BJ (cell line): Measurements from ENCODE around the gene GRB2. TPM values are rescaled to one million over a fixed set of nuclear protein-coding genes. Genes with fewer than 3 reads are reported as not detected.

ENCODE experiments used
- CTCF ChIA-PET: fragments of 350-600 bp; formaldehyde crosslinking; extraction: SDS; loops from one replicate; lab custom pipeline; 2021; ENCODE audit warnings: antibody characterized with exemption, inconsistent platforms; lab: Yijun Ruan, JAX
- POLR2A ChIA-PET: fragments of 300-600 bp; sonication (Branson Sonifier 250); formaldehyde crosslinking; extraction: SDS; loops from one replicate; lab custom pipeline; 2021; ENCODE audit warnings: antibody characterized with exemption; lab: Charles Lee
- DNase-seq: peaks from one replicate; pipeline ENCODE4 v3.0.0-alpha.2; 2011; ENCODE audit warnings: low read depth
- H3K27me3 ChIP-seq: 2 replicates; pipeline ENCODE4 v1.6.0; 2011; ENCODE audit warnings: low read length; ENCODE audit not compliant: control insufficient read depth, insufficient read depth
- H3K36me3 ChIP-seq: 2 replicates; pipeline ENCODE4 v1.5.1; 2011; ENCODE audit warnings: low read length; ENCODE audit not compliant: control insufficient read depth, insufficient read depth
- H3K4me3 ChIP-seq: 2 replicates; pipeline ENCODE4 v1.5.1; 2011; ENCODE audit warnings: low read depth, mild to moderate bottlenecking, control low read depth, low read length
- polyA plus RNA-seq: library from polyadenylated mRNA; depleted of rRNA; stranded (reverse); fragments of >200 nt; gene quantifications from 2 replicates; pipeline ENCODE4 v1.2.3, GENCODE V29; 2011
- TF ChIP-seq, protein P1 (sequence below): IDR thresholded peaks from 2 replicates; pipeline ENCODE4 v1.5.1; 2011; ENCODE audit warnings: low read depth, mild to moderate bottlenecking, control low read depth, inconsistent platforms, low read length, moderate library complexity; ENCODE audit not compliant: insufficient read depth

The GRB2 gene
- polyA plus RNA-seq, 1 experiment = 50.7 TPM

DNA sequence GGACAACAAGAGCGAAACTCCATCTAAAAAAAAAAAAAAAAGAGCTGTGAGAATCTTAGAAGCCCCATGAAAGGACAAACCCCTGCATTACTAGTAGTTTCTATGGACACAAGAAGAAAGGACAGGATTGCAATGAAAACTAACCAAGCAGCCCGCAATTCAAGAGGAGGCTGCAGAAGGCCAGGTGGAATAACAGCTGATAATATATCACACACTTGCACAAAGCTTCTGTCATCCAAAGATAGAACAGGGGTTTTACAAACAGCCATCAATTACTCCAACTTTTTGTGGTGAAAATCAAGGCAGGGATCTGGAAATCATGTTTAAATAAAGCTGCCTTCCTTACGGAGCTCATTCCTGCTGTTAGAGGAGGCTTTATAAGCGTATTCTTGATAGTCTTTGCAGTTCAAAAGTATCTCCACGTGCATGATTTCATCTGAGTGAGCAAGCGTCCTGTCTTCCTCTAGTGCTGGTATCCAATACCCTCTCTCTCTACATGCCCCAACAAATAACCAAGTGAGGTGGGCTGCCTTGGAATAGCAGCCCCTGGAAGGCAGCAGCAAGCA, 27.8 kb upstream of the GRB2 start:
- Histone ChIP-seq H3K36me3 (no peaks in the 10 kb centered on the region), H3K4me3 (no peak overlapping the region), H3K27me3 (no peaks in the 10 kb centered on the region)
- DNase-seq = no peak
- TF ChIP-seq, protein P1, sequence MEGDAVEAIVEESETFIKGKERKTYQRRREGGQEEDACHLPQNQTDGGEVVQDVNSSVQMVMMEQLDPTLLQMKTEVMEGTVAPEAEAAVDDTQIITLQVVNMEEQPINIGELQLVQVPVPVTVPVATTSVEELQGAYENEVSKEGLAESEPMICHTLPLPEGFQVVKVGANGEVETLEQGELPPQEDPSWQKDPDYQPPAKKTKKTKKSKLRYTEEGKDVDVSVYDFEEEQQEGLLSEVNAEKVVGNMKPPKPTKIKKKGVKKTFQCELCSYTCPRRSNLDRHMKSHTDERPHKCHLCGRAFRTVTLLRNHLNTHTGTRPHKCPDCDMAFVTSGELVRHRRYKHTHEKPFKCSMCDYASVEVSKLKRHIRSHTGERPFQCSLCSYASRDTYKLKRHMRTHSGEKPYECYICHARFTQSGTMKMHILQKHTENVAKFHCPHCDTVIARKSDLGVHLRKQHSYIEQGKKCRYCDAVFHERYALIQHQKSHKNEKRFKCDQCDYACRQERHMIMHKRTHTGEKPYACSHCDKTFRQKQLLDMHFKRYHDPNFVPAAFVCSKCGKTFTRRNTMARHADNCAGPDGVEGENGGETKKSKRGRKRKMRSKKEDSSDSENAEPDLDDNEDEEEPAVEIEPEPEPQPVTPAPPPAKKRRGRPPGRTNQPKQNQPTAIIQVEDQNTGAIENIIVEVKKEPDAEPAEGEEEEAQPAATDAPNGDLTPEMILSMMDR = no peak
- ChIA-PET POLR2A (no interaction called here), CTCF (interaction anchor here (1.2 to 1.6 kb wide), 2 partner anchors 22 to 26 kb away, joined by 3 to 4 read pairs; partner anchors contain the start of gene TMEM94)

DNA sequence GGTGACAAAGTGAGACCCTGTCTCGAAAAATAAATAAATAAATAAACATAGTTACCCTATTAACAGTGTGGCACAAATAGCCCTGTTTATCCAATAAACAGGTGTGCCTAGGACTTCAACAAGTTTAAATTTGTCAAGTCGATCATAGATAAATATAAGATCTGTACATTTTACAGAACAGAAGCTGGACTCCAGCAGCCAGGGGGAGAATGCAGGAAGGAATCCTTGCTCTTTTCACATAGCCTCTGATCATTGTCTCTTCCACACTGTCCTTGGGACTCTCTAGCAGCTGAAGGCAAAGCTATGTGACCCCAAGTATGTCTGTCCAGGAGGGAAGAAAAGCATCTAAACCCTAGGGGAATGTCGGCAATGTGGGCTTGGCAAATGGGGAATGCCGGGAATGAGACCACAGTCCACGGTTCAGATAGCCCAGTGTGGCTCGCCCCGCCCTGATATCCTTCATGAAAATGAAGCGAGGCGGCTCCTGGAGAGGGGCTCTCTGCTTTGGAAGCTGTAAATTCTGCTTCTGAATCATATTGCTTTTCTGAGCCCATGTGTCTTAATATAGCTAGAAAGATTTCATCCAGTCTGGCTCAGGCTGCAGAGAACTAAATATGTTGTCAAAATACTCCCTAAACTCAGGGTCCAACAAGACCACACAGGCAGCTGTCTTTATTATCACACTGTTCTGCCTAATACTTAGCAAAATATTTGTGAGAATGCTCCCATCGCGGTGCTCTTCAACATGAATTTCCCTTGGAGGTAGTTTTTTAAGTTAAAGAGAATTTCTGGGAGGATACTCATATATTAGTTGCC, 24.9 kb upstream of the GRB2 start:
- Histone ChIP-seq H3K27me3 (no peaks in the 10 kb centered on the region), H3K4me3 (peak overlapping the region; percentile 15), H3K36me3 (no peaks in the 10 kb centered on the region)
- CTCF ChIA-PET = interaction anchor here (0.9 to 6.3 kb wide), 6 partner anchors 18 to 323 kb away, joined by 3 to 25 read pairs (median 7); partner anchors contain the start of genes SMIM5, TMEM94 and TSEN54
- TF ChIP-seq, protein P1 = peak; percentile 19; the same call in 1 of the 2 replicates
- peak; percentile 68 for DNase-seq
- POLR2A ChIA-PET = interaction anchor here (0.6 to 0.8 kb wide), 2 partner anchors 26 to 46 kb away, joined by 3 to 7 read pairs; partner anchors contain the start of gene TMEM94

DNA sequence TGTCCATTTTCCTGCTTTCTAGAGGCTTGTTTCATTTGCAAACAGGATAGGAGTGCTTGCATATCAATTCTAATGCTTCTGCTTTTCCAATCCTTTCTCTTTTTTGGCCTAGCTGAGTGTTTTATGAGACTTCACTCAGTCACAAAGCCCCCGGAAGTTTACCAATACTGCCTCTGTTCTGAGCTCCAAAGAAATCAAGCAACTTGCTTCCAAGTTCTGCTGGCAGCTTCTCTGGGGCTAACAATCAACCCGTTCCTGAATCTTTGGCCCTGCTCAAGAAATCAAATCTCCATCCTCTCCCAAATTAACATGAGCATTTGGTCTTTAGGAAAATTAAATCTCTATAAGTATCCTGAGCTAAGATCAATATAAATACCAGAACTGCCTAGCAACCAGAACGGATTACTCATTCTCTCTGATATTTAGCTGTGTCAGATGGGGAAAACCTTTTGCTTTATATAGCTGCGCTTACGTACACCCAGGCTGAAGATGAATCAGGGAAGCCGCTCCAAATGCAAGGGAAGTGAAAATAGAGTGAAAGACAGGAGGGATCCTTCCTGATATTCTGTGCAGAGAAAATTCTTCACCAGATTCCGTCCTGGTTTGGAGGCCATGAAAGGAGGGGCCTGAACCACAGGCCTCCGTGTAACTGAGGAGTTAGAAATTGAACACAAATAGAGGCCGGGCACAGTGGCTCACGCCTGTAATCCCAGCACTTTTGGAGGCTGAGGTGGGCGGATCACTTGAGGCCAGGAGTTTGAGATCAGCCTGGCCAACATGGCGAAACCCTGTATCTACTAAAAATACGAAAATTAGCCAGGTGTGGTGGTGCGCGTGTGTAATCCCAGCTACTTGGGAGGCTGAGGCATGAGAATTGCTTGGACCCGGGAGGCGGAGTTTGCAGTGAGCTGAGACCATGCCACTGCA, 23.3 kb upstream of the GRB2 start:
- peak; percentile 29 for DNase-seq
- Histone ChIP-seq H3K27me3 (no peaks in the 10 kb centered on the region), H3K36me3 (no peaks in the 10 kb centered on the region), H3K4me3 (no peak overlapping the region)
- CTCF ChIA-PET = interaction anchor here (0.6 to 6.3 kb wide), 6 partner anchors 28 to 224 kb away, joined by 3 to 25 read pairs (median 6); partner anchors contain the start of genes MIF4GD, SMIM5, TMEM94 and TSEN54
- TF ChIP-seq, protein P1 = no peak
- POLR2A ChIA-PET = no interaction called here

DNA sequence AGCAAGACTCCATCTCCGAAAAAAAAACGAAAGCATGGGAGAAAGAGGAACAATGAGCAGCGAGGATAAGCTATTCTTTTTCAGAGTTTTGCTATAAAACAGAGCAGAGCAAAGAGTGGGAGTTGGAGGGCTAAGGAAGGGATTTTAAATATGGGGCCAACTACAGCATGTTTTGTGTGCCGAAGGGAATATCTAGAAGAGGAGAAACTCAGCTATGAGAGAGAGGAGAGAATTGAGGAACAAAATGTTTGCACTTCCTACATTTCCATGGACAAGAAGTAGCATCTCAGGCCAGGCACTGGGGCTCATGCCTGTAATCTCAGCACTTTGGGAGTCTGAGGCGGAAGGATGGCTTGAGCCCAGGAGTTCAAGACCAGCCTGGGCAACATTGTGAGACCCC, 13.1 kb upstream of the GRB2 start:
- Histone ChIP-seq H3K4me3 (no peak overlapping the region), H3K36me3 (no peaks in the 10 kb centered on the region), H3K27me3 (peaks cover 2% of the 10 kb centered on the region)
- POLR2A ChIA-PET = no interaction called here
- CTCF ChIA-PET = interaction anchor here (0.6 to 1.0 kb wide), 3 partner anchors 12 to 141 kb away, joined by 3 to 6 read pairs (median 4); partner anchors contain the start of gene TSEN54
- no peak for DNase-seq
- TF ChIP-seq, protein P1 = no peak
